Measurements from ENCODE around the gene UNC5C. TPM values are rescaled to one million over a fixed set of nuclear protein-coding genes. Genes with fewer than 3 reads are reported as not detected.

Gene UNC5C
- polyA plus RNA-seq (2012; rRNA removed), result 3.3 and 5.4 TPM in 2 replicates
- 3.9 and 5.5 TPM in 2 replicates for polyA plus RNA-seq (2012; cell fraction: cytosol; rRNA removed)
- polyA plus RNA-seq (2012; cell fraction: nucleus; rRNA removed), result 3.7 and 5.9 TPM in 2 replicates

GRCh38 chr4:95548738-95549245 is at the start of gene UNC5C:
TSS of gene UNC5C (minus strand) at chr4:95548973.
- no peaks in the 10 kb centered on the region for H4K20me1 ChIP-seq (ENCODE audit: insufficient read depth)
- ChIA-PET POLR2A (interaction anchor here (0.6 to 5.6 kb wide), 12 partner anchors 9 to 710 kb away, joined by 3 to 39 read pairs (median 4); no protein-coding TSS in a partner anchor), CTCF (interaction anchor here (0.6 to 14.1 kb wide), 10 partner anchors 11 to 1227 kb away, joined by 3 to 183 read pairs (median 4); no protein-coding TSS in a partner anchor)
- TF ChIP-seq EP300 (IDR thresholded peaks at IDR 0.05; ENCODE audit: borderline replicate concordance in 1 of 2, low read depth in 1 of 2, low read length in 1 of 2) (0 out of 4 replicates have a peak, but pooled peaks of 1 of the 2 experiments have one; percentile 36), MXI1 (IDR thresholded peaks at IDR 0.05; ENCODE audit: low read depth, low read length) (peak; percentile 40; the same call in 1 of the 2 replicates), CHD2 (IDR thresholded peaks at IDR 0.05; ENCODE audit: low read length, partially characterized antibody) (peak; percentile 73), TCF12 (IDR thresholded peaks at IDR 0.05) (0 out of 2 replicates have a peak, but pooled peaks have one; percentile 11), SMC3 (IDR thresholded peaks at IDR 0.05; ENCODE audit: low read depth, low read length) (no peak; the same call in none of the 2 replicates), GATA2 (CRISPR knock-in tag; IDR thresholded peaks at IDR 0.05) (no peak), YY1 (IDR thresholded peaks at IDR 0.05; ENCODE audit: low read depth) (no peak), RAD21 (IDR thresholded peaks at IDR 0.05; ENCODE audit: low read length) (peak; percentile 40; the same call in 1 of the 2 replicates), SIN3A (IDR thresholded peaks at IDR 0.05; ENCODE audit: borderline replicate concordance, low read depth, low read length) (peak; percentile 89; the same call in 1 of the 2 replicates), POLR2AphosphoS5 (IDR thresholded peaks at IDR 0.05; ENCODE audit: low read depth, low read length) (peak; percentile 85), REST (IDR thresholded peaks at IDR 0.05; ENCODE audit: low read depth, low read length) (0 out of 2 replicates have a peak, but pooled peaks have one; percentile 21), MAX (IDR thresholded peaks at IDR 0.05; ENCODE audit: low read depth) (no peak; the same call in 1 of the 2 replicates), PBX3 (IDR thresholded peaks at IDR 0.05) (peak; percentile 30; the same call in 1 of the 2 replicates), TAF1 (IDR thresholded peaks at IDR 0.05; ENCODE audit: borderline replicate concordance, low read depth, low read length) (peak; percentile 89), FOXJ3 (CRISPR knock-in tag; IDR thresholded peaks at IDR 0.05) (0 out of 2 replicates have a peak, but pooled peaks have one; percentile 27)
- no peaks in the 10 kb centered on the region for H3K9me2 ChIP-seq
- H3K79me2 ChIP-seq (ENCODE audit: insufficient read depth), result peaks cover 32% of the 10 kb centered on the region
- H3K4me2 ChIP-seq, result peak within 1 kb of the TSS; percentile 84
- peaks cover 16% of the 10 kb centered on the region for H3F3A ChIP-seq (replicated peaks; ENCODE audit: insufficient read depth)
- H3K36me3 ChIP-seq (replicated peaks in 1 of 2; ENCODE audit: control insufficient read depth in 1 of 2, insufficient read depth in 2 of 2, low read length in 1 of 2), result no peaks in the 10 kb centered on the region
- H3K27me3 ChIP-seq (ENCODE audit: insufficient read depth), result no peaks in the 10 kb centered on the region
- peaks cover 0 to 13% of the 10 kb centered on the region in 2 experiments; a peak in 2 of 4 replicates for H3K4me1 ChIP-seq (ENCODE audit: control insufficient read depth in 1 of 2, insufficient read depth in 2 of 2, low read depth in 1 of 2, low read length in 1 of 2)
- peak within 1 kb of the TSS; percentile 67 for H3K9ac ChIP-seq
- peak within 1 kb of the TSS; percentile 89 for H2AFZ ChIP-seq (ENCODE audit: low read depth)
- H3K9me3 ChIP-seq, result no peaks in the 10 kb centered on the region
- H3K27ac ChIP-seq (ENCODE audit: low read depth in 2 of 2, low read length in 1 of 2), result peak within 1 kb of the TSS; percentile 64 to 98
- peak within 1 kb of the TSS; percentile 82 to 95 for H3K4me3 ChIP-seq (ENCODE audit: low read depth in 2 of 2, low read length in 1 of 2)
- peak; percentile 82 for DNase-seq
- WGBS (ENCODE audit: low lambda C conversion rate), result 0% methylated on average over 21 of the region's 37 CpGs
